ENCODE data around the gene ADARB1.
A peak's percentile ranks its signal among the peaks of the same experiment; 100 is the strongest.

The ADARB1 gene

DNA sequence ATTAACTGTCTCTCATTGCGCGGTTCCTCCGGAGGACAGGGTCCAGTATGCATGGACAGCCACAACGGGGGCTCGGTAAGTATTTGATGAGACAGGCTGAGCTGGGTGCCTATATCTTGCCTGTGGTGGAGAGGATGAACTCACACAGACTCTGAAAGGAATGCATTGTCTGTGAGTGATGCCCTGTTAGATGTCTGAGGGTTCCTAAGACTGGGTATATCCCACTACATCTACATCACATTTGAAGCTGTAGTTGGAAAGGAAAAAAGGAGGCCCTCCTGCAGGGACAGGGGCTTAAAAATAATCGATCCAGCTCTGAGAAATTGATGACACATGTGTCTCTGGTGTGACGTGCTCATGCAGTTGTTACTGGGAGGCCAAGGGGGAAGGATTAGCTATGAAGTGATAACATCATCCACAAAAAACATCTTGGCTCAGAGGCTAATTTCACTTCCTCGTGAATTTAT is 1.9 kb downstream of the ADARB1 start:
- DNase-seq = peak; percentile 59 to 75 (median 68)

DNA sequence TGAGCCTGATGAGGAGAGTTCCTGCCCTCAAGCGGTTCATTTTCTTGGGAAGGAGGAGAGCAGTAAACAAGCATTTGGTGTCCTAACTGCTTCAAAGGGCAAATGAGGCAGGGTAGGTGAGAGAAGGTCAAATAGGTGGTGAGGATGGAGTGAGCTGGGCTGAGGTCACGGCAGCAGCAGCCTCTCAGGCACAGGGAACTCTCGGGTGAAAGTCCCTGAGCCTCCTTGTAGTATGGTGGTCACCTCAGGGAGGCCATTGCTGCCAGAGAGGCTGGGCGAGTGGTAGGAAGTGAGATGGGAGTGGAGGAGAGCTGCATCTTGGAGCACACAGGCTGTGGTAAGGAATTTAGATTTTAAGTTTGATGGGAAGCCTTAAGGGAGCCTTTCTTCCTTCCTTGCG is 4.0 kb downstream of the ADARB1 start:
- DNase-seq = no peak

DNA sequence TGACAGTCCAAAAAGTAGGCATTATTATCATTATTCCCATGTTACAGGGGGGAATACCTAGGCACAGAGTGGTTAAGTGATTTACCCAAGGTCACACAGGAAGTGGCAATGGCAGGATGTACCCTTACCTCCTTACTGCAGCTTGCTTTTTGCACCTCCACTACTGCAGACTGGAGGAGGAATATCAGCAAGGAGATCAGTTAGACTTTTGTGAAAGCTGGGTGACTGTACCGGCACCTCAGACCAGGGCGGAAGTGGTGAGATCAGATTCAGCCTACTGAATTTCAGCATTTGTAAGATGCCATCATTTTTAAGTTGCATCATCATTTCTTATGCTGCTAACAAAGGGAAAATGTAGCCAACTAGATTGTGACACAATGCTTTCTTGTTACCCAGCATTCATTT is 4.5 kb downstream of the ADARB1 start:
- DNase-seq = peak; percentile 84 to 95 (median 92)

DNA sequence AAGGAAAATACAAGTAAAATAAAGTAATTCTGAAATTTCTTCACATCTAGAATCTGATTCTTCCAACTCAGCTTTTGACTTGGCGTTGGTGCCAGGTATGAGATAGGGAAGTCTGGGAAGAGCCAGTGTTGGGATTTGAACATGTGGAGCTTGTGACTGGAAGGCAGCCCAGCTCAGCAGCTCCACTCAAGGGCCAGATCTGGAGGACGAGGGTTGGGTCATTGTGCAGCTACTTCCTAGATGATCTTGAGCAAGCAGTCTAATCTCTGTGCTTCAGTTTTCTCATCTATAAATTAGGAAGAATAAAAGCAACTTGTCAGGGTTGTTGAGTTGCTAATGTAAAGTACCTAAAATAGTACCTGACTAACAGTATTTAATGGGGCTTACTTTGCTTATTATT is 5.0 kb downstream of the ADARB1 start:
- DNase-seq = peak in 2 of 3 donors; percentile 15 to 34

DNA sequence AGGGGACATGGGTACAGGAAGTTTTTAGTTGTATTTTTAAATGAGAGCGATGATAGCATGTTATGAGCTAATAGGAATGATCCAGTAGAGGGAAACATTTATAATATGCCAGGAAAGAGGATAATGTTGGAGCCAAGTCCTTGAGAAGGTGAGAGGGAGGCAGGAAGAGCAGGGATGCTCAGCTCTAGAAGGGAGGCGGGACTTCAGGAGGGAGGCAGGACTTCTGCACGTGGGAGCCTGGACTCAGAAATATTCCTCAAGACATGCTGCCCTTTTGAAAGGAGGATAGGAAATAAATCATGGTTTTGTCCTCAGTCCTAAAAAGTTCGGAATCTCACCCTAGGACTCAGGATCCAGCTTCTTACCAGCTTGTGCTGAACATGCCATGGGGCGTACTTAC is 5.9 kb downstream of the ADARB1 start:
- DNase-seq = no peak

DNA sequence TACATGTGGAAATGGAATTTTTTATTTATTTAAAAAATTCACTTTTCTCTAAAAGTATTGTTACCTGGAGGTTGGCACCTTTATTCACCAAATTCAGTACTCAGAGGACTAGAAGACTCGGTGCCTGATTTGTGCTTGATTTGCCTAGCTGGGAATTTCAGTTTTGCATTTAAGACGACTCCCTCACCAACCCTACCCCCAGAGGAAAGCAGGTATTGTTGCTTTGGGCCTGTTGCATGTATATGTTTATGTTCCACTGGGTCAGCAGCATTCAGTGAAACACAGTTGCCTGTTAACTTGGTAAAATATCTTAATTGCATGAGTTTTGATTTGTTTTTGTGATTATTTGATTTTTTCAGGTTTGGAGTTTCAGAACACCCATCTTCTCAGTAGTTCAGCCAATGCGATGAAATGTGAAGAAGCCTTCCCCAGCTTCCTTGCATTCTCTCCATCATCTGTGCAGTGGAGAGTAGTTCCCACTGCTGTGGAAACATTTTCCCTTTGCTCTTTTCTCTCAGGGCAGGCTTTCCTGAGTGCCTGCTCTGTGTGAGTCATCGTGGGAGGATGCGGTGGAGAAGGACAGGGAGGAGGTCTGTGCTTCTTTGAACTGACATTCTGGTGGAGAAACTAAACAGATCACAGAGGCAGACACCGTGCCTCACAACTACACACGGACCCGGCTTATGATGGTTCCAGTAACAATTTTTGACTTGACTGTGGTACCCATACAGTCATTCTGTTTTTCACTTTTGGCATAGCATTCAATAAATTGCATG is 6.4 kb downstream of the ADARB1 start:
- peak; percentile 32 to 48 (median 38) for DNase-seq

DNA sequence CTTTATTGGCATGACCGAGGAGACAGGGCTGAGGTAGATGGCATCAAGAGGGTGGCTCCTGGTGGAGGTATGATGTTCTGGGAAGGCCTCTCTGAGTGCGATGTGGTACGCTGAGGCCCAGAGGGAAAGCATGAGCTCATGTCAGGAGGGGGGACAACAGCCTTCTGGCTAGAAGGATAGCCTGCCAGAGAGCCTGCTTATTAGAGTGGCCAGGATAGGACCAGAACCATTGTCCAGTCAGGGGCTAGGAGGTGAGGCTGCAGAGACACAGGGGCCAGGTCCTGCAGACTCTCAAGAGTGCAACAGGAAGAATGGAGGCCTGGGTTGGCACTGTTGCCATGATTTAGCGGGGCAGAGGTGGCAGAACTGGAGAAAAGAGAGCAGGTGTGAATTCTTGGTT is 7.3 kb downstream of the ADARB1 start:
- no peak for DNase-seq

DNA sequence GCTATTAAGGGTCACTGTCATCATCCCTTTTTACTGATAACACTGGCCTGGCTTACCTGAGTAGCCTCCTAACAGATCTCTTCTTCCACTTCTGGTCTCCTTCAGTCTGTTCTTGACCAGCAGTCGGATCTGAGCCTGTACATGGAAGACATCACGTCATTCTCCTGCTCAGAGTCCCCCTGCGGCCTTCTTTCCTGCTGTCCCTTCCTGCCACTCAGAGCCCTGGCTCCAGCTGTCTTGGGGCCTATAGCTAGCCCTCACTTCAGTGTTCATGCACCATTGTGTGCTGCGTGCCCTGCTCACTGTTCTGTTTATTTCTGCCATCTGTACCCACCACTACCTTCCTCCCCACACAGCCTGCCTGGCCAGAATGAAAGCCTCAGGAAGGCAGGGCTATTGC is 8.4 kb downstream of the ADARB1 start:
- DNase-seq = no peak

DNA sequence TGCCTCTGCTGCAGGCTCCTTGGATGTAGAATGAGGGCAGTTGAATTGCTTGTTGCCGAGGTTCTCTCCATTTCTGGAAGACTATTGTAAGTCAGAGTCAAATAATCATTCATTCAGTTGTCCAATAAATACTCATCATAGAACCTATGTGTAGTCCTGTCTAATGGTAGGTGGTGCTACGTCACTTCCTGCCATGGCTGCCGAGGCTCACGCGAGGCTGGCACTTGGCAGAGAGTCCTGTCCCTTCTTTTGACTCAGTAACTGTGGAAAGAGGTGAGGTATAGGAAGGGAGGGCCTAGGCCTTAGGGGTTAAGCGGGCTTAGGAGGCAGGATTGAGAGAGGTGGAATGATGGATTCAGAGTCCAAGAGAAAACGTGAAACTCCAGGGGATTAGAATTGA is 9.7 kb downstream of the ADARB1 start:
- no peak for DNase-seq

DNA sequence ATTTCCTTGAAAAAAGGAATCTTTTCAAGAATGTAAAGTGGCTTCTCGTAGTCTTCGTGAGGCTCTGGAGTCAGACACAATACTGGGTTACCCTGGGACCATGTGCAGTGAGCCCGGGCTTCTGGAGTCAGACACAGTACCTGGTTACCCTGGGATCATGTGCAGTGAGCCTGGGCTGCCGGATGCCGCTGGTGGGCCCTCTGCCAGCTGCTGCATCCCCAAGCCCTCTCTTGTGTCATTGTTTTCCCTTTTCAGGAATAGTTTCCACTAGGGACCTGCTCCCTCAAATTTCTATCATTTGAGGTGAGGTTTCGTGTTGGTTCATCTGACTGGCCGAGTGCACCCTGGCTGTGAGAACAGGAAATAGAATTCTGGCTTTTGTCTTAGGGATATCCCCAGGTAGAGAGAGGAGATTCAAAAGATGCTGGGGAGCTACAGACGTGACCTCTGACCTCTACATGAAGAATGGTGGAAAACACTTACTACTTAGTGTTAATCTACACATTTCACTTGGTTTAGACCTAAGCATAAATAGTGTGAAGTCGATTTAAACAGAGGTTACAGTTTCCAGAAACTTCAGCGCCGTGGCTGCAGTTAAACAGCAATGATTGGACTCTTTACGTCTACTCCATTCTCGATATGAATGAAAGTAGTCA is 10.6 kb downstream of the ADARB1 start:
- DNase-seq = no peak

DNA sequence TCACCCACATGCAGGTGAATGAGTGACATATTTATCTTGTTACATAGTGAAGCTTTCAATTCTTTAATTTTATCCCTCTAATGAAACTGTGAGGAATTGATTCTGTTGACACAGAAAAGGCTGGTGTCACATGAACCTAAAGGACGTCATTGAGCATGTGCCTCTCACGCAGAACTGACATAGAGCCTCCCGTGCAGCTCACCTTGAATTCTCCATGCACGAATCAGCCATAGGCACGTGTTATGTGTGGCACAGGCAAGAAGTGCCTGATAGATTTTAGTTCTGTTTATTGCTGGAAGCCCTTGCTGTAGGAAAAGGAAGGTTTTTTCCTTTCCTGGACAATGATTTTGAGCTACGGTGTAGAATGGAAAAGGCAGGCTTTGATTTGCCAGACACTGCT is 11.3 kb downstream of the ADARB1 start:
- DNase-seq = no peak

DNA sequence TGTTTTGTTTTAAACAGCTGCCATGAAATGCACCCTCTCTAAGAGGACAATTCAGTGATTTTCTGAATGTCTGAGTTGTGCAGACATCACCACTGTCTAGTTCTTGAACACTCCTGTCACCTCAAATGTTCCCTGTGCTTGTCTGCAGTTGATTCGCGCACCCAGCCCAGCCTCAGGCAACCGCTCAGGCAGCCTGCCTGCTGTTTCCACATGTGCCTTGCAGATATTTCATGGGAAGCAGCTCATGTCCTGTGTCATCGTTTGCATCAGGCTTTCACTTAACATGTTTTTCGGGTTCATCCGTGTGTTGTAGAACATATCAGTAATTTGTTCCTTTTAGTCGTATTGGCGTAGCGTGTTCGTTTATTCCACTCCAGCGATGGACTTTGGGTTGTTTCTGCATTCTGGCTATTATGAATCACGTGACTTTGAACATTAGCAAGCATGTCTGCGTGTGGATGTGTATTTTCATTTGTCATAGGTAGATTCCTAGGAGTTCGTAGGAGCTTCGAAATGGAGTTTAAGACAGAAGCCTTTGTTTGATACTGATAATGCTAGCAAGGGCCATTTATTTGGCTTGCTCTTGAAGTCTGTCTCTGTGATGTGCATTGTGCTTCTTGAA is 12.1 kb downstream of the ADARB1 start:
- no peak for DNase-seq

DNA sequence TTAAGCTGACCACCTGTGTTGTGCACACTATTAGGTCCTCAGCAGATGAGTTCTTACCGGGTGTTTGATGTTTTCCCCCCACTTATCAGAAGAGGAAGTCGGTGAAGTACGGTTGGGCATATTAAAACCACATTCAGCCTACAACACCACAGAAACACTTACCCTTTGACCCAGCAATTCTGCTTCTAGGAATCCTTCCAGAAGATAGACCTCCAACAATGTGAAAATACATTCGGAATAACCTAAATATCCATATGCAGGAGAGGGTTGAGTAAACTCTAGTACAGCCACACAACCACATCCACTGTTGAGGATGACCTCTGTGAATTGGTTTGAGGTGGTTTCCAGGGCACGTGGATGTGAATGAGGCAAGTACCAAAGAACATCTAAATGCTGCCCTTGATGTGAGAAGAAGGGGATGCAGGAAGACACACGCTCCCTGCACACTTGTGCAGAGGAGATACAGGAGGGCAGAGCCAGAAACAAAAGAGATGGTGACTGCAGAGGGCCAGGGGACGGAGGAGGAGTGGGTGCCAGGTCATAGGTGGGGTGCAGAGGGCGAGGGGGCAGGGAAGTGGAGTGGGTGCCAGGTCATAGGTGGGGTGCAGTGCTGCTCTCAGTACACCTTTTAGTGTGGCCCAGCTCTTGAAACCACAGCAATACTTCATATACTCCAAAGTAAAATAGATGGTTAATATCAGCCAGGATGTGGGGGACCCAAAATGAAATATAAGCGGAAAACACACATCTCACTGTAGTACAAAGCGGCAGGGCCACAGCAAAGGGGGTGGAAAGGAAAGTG is 12.8 kb downstream of the ADARB1 start:
- DNase-seq = peak in 2 of 3 donors; percentile 30 to 34

DNA sequence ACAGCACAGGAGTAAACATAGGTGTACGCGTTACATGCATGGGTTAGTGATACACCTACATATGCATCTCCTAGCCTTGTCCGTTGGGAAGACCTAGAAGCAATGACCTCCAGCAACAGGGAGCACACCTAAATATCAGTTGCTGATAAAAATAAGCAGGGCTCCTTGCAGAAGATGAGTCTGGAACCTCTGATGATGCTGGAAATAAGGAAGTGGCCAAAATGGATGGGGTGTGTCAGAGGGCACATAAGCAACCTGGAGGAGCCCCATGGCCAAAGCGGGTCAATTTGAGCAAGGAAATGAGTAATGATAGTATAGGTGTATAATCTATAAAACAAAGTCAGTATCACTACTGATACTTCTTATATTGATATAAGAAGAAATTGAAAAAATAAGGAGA is 13.7 kb downstream of the ADARB1 start:
- DNase-seq = no peak

DNA sequence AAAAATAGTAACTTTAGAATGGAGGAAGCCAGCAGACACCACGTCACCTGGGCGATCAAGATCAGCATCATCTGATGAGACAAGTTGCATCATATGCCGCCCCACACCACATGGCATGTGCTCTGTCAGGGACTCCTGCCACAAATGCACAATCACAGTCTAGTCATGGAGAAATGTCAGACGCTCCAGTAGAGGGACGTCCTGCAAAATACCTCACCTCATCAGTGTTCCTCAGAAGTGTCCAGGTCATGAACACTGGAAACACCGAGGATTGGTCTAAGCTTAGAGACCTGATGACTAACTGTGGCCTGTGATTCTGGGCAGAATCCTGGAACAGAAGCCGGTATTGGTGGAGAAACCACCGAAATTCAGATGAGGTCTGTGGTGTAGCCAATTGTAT is 14.3 kb downstream of the ADARB1 start:
- DNase-seq = no peak

DNA sequence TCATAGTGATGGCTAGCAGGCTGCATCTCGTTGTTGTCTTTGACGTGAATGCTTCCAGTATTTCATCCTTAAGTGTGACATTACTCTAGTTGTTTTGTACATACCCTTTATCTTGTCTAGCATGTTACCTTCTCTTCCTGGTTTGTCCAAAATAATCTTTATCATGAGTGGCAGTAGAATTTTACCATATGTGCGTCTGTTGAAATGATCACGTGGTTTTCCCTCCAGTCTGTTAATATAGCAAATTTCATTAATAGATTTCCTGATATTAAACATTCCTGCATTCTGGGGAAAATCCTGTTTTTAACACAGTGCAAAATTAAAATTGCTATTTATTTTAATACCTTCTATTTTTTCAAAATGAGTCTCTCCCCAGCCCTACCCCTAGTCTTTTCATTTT is 15.6 kb downstream of the ADARB1 start:
- DNase-seq = no peak

DNA sequence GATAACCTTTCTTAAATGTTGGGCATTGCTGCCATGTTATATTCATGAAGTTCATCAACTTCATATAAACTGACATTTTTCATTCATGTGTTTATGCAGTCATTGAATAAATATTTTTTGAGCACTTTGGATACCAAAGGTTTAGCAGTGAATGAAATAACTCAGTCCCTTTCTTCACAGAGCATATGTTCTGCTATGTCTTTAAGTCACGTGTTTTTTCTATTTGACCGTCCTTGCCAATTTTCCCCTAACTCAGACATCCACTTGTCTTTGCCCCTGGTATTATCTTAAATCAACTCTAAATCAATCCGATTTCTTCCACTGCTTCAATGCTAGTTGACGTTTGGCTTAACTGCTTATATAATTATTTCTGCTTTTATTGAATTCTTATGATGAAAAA is 16.6 kb downstream of the ADARB1 start:
- no peak for DNase-seq

DNA sequence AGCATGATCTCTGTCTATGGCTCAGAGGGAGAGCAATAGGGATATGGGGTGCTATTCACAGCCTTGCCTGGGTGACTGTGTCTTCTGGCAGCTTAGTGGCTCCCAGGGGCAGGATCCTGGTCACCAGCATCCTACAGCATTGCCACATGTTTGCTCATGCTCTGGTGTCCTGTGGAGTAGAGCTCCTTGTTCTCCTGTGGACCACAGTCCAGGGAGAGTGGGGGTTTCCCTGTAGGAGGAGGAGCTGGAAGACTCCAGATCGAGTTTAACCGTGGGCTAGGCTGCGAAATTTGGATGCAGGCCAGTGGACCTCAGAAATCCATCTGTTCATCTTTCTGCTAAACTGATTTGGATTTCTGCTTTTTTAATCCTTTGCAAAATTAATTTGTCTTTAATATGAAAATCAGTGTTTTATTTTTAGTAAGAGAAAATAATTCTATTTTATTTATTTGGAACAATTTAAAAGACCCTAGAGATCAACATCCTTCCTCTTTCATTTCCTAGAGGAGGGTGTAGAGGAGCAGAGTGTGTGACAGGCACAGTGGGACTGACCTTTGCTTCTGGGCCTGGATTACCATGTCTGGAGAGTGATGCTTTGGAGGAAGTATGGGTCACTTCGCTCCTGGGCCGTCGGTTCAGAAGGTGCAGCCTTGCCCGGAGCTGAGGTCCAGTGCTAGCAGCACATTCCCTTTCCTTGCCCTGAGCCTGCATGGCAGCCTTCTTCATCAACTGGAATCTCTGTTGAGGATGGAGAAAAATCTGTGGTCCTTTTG is 17.4 kb downstream of the ADARB1 start:
- DNase-seq = no peak

DNA sequence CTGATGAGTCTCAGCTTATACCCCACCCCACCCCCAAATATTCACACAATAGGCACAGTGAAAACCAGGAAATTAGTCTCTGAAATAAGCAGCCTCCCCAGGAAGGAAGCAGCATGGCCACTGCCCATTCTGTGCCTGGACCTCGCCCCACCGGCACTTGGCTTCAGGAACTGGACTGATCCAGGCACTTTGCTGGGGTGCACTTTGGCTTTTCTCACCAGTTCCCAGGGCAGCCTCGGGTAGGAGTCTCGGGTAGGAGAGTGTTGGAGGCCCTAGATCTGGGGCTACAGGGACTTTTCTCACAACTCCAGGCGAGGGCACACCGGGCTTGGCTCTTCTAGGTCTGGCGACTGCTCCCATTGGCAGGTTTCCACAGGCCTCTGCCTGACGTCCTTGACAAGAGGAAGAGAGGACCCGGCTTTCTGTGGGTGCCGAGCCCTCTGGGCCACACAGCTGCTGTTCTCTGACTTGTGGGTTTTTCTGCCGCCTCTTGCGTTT is 18.7 kb downstream of the ADARB1 start:
- DNase-seq = no peak

DNA sequence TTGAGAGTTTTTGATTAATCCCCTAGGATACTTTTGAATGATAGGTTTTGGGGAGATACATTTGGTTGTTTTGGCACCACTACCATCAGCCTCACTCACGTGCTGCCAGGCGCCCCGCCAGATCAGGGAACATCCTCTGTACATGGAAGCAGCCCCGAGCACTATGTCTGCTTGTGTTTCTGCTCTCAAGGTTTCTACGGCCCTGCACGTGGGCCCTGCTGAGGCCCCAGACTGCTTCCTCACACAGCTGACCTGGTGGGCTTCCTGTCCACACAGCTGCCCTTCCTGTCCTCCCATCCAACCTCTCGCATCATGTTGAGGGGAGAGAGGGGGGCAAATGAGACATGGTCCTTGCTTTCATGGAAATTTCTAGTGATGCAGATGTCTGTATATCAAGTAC is 20.0 kb downstream of the ADARB1 start:
- DNase-seq = no peak

DNA sequence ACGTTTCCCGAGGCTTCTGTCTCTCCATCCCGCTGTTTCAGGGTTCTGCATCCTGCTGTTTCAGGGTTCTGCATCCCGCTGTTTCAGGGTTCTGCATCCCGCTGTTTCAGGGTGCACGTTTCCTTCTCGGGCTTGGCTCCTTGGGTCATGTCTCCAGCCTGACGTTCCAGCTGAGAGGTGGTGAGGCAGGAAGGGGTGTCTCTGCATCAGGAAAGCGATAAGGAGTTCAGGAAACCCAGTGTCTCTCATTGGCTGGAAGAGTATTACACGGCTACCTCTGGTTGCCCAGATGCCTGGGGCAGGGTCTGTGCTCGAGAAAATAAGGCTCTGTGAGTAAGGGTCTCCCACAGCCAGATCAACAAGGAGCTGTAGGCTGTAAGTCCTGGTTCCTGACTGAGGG is 21.1 kb downstream of the ADARB1 start:
- DNase-seq = no peak

DNA sequence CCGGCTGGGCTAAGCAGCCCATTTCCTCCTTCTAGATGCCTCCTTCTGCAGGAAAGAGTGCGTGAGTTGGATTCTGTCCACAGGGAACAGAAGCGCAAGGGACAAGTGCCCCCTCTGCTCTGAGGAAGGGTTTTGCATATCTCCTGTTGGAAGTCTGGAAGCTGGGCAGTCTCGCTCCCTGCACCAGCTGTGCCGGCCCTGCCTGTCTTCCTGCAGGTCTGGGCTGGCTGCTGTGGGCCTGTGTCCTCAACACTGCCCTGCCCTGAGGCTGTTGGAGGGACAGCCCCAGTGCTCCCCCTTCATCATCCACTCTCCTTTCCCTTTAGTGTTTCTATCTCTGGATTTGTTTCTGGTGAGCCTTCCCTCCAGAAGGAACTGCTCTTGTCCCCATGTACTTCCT is 21.8 kb downstream of the ADARB1 start:
- DNase-seq = no peak
